Measurements from ENCODE around the gene MKRN1.

DNA sequence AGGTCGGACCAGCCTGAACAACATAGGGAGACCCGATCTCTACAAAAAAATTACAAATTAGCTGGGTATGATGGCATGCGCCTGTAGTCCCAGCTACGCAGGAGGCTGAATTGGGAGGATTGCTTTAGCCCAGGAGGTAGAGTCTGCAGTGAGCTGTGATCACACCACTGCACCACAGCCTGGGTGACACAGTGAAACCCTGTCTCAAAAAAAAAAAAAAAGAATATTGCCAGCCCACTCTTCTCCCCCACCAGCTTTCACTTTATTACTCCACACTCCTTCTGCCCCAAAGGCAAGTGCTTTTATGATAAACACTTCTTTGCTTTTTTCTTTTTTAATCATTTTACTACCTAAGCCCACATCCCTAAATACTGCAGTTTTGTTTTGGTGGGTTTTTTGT, 60.7 kb downstream of the MKRN1 start:
- TF ChIP-seq, protein P1, sequence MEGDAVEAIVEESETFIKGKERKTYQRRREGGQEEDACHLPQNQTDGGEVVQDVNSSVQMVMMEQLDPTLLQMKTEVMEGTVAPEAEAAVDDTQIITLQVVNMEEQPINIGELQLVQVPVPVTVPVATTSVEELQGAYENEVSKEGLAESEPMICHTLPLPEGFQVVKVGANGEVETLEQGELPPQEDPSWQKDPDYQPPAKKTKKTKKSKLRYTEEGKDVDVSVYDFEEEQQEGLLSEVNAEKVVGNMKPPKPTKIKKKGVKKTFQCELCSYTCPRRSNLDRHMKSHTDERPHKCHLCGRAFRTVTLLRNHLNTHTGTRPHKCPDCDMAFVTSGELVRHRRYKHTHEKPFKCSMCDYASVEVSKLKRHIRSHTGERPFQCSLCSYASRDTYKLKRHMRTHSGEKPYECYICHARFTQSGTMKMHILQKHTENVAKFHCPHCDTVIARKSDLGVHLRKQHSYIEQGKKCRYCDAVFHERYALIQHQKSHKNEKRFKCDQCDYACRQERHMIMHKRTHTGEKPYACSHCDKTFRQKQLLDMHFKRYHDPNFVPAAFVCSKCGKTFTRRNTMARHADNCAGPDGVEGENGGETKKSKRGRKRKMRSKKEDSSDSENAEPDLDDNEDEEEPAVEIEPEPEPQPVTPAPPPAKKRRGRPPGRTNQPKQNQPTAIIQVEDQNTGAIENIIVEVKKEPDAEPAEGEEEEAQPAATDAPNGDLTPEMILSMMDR (IDR thresholded peaks at IDR 0.05) = no peak
- TF ChIP-seq, protein P2, sequence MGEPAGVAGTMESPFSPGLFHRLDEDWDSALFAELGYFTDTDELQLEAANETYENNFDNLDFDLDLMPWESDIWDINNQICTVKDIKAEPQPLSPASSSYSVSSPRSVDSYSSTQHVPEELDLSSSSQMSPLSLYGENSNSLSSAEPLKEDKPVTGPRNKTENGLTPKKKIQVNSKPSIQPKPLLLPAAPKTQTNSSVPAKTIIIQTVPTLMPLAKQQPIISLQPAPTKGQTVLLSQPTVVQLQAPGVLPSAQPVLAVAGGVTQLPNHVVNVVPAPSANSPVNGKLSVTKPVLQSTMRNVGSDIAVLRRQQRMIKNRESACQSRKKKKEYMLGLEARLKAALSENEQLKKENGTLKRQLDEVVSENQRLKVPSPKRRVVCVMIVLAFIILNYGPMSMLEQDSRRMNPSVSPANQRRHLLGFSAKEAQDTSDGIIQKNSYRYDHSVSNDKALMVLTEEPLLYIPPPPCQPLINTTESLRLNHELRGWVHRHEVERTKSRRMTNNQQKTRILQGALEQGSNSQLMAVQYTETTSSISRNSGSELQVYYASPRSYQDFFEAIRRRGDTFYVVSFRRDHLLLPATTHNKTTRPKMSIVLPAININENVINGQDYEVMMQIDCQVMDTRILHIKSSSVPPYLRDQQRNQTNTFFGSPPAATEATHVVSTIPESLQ (CRISPR knock-in tag; IDR thresholded peaks at IDR 0.05) = no peak
- TF ChIP-seq, protein P3, sequence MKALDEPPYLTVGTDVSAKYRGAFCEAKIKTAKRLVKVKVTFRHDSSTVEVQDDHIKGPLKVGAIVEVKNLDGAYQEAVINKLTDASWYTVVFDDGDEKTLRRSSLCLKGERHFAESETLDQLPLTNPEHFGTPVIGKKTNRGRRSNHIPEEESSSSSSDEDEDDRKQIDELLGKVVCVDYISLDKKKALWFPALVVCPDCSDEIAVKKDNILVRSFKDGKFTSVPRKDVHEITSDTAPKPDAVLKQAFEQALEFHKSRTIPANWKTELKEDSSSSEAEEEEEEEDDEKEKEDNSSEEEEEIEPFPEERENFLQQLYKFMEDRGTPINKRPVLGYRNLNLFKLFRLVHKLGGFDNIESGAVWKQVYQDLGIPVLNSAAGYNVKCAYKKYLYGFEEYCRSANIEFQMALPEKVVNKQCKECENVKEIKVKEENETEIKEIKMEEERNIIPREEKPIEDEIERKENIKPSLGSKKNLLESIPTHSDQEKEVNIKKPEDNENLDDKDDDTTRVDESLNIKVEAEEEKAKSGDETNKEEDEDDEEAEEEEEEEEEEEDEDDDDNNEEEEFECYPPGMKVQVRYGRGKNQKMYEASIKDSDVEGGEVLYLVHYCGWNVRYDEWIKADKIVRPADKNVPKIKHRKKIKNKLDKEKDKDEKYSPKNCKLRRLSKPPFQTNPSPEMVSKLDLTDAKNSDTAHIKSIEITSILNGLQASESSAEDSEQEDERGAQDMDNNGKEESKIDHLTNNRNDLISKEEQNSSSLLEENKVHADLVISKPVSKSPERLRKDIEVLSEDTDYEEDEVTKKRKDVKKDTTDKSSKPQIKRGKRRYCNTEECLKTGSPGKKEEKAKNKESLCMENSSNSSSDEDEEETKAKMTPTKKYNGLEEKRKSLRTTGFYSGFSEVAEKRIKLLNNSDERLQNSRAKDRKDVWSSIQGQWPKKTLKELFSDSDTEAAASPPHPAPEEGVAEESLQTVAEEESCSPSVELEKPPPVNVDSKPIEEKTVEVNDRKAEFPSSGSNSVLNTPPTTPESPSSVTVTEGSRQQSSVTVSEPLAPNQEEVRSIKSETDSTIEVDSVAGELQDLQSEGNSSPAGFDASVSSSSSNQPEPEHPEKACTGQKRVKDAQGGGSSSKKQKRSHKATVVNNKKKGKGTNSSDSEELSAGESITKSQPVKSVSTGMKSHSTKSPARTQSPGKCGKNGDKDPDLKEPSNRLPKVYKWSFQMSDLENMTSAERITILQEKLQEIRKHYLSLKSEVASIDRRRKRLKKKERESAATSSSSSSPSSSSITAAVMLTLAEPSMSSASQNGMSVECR (CRISPR knock-in tag; IDR thresholded peaks at IDR 0.05; ENCODE audit: borderline replicate concordance) = no peak
- TF ChIP-seq, protein P4, sequence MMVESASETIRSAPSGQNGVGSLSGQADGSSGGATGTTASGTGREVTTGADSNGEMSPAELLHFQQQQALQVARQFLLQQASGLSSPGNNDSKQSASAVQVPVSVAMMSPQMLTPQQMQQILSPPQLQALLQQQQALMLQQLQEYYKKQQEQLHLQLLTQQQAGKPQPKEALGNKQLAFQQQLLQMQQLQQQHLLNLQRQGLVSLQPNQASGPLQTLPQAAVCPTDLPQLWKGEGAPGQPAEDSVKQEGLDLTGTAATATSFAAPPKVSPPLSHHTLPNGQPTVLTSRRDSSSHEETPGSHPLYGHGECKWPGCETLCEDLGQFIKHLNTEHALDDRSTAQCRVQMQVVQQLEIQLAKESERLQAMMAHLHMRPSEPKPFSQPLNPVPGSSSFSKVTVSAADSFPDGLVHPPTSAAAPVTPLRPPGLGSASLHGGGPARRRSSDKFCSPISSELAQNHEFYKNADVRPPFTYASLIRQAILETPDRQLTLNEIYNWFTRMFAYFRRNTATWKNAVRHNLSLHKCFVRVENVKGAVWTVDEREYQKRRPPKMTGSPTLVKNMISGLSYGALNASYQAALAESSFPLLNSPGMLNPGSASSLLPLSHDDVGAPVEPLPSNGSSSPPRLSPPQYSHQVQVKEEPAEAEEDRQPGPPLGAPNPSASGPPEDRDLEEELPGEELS (CRISPR knock-in tag; IDR thresholded peaks at IDR 0.05) = no peak
- TF ChIP-seq, protein P5, sequence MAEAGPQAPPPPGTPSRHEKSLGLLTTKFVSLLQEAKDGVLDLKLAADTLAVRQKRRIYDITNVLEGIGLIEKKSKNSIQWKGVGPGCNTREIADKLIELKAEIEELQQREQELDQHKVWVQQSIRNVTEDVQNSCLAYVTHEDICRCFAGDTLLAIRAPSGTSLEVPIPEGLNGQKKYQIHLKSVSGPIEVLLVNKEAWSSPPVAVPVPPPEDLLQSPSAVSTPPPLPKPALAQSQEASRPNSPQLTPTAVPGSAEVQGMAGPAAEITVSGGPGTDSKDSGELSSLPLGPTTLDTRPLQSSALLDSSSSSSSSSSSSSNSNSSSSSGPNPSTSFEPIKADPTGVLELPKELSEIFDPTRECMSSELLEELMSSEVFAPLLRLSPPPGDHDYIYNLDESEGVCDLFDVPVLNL (CRISPR knock-in tag; IDR thresholded peaks at IDR 0.05; ENCODE audit: borderline replicate concordance, low read depth) = no peak
- TF ChIP-seq JUN (CRISPR knock-in tag; IDR thresholded peaks at IDR 0.05) = no peak
- TF ChIP-seq TEAD1 (CRISPR knock-in tag; IDR thresholded peaks at IDR 0.05) = no peak
- TF ChIP-seq, protein P6, sequence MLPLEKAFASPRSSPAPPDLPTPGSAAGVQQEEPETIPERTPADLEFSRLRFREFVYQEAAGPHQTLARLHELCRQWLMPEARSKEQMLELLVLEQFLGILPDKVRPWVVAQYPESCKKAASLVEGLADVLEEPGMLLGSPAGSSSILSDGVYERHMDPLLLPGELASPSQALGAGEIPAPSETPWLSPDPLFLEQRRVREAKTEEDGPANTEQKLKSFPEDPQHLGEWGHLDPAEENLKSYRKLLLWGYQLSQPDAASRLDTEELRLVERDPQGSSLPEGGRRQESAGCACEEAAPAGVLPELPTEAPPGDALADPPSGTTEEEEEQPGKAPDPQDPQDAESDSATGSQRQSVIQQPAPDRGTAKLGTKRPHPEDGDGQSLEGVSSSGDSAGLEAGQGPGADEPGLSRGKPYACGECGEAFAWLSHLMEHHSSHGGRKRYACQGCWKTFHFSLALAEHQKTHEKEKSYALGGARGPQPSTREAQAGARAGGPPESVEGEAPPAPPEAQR (CRISPR knock-in tag; IDR thresholded peaks at IDR 0.05) = no peak
- TF ChIP-seq GRHL2 (CRISPR knock-in tag; IDR thresholded peaks at IDR 0.05; ENCODE audit: insufficient replicate concordance, severe bottlenecking) = no peak
- TF ChIP-seq TEAD4 (CRISPR knock-in tag; IDR thresholded peaks at IDR 0.05) = no peak
- TF ChIP-seq CREB1 (CRISPR knock-in tag; IDR thresholded peaks at IDR 0.05) = no peak
- TF ChIP-seq, protein P7, sequence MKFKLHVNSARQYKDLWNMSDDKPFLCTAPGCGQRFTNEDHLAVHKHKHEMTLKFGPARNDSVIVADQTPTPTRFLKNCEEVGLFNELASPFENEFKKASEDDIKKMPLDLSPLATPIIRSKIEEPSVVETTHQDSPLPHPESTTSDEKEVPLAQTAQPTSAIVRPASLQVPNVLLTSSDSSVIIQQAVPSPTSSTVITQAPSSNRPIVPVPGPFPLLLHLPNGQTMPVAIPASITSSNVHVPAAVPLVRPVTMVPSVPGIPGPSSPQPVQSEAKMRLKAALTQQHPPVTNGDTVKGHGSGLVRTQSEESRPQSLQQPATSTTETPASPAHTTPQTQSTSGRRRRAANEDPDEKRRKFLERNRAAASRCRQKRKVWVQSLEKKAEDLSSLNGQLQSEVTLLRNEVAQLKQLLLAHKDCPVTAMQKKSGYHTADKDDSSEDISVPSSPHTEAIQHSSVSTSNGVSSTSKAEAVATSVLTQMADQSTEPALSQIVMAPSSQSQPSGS (CRISPR knock-in tag; IDR thresholded peaks at IDR 0.05; ENCODE audit: borderline replicate concordance, low read depth) = no peak
- TF ChIP-seq, protein P8, sequence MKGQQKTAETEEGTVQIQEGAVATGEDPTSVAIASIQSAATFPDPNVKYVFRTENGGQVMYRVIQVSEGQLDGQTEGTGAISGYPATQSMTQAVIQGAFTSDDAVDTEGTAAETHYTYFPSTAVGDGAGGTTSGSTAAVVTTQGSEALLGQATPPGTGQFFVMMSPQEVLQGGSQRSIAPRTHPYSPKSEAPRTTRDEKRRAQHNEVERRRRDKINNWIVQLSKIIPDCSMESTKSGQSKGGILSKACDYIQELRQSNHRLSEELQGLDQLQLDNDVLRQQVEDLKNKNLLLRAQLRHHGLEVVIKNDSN (CRISPR knock-in tag; IDR thresholded peaks at IDR 0.05) = no peak
